CD4-positive, alpha-beta T cell treated with Interleukin-15 for 1 hour (primary cell): Measurements from ENCODE around the gene C5orf15.

Experiments
- DNase-seq: peaks from one replicate; pipeline ENCODE4 v3.0.0-alpha.2; 2020

C5orf15 gene

GRCh38 chr5:133919148-133920136 is 49.0 kb downstream of the C5orf15 start:
- no peak for DNase-seq

- DNase-seq: no peak
These were observed 49.7 kb downstream of the C5orf15 start for GRCh38 chr5:133918731-133919130.

- no peak for DNase-seq
These were observed 50.1 kb downstream of the C5orf15 start for GRCh38 chr5:133918316-133918715.

GRCh38 chr5:133917785-133918184 is 50.6 kb downstream of the C5orf15 start:
- no peak for DNase-seq

GRCh38 chr5:133916914-133917313 is 51.5 kb downstream of the C5orf15 start:
- DNase-seq: no peak

- no peak for DNase-seq
These were observed 51.9 kb downstream of the C5orf15 start for GRCh38 chr5:133916479-133916878.

GRCh38 chr5:133914434-133914833 is 54.0 kb downstream of the C5orf15 start:
- no peak for DNase-seq

- DNase-seq: no peak
These were observed 54.8 kb downstream of the C5orf15 start for GRCh38 chr5:133913413-133914155.

GRCh38 chr5:133912951-133913350 is 55.5 kb downstream of the C5orf15 start:
- DNase-seq: no peak

GRCh38 chr5:133910571-133910970 is 57.9 kb downstream of the C5orf15 start:
- no peak for DNase-seq

- no peak for DNase-seq
These were observed 58.8 kb downstream of the C5orf15 start for GRCh38 chr5:133909603-133910002.

- no peak for DNase-seq
These were observed 61.4 kb downstream of the C5orf15 start for GRCh38 chr5:133907075-133907474.

- DNase-seq: no peak
These were observed 62.1 kb downstream of the C5orf15 start for GRCh38 chr5:133906303-133906702.
